Measurements from ENCODE around the gene SERPINA9.
"Not testable (repeated sequence)": the region's sequence is repeated elsewhere in the genome, so short reads cannot be mapped to it uniquely, and the experiment has no call there.

SERPINA9 gene, protein sequence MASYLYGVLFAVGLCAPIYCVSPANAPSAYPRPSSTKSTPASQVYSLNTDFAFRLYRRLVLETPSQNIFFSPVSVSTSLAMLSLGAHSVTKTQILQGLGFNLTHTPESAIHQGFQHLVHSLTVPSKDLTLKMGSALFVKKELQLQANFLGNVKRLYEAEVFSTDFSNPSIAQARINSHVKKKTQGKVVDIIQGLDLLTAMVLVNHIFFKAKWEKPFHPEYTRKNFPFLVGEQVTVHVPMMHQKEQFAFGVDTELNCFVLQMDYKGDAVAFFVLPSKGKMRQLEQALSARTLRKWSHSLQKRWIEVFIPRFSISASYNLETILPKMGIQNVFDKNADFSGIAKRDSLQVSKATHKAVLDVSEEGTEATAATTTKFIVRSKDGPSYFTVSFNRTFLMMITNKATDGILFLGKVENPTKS

DNA sequence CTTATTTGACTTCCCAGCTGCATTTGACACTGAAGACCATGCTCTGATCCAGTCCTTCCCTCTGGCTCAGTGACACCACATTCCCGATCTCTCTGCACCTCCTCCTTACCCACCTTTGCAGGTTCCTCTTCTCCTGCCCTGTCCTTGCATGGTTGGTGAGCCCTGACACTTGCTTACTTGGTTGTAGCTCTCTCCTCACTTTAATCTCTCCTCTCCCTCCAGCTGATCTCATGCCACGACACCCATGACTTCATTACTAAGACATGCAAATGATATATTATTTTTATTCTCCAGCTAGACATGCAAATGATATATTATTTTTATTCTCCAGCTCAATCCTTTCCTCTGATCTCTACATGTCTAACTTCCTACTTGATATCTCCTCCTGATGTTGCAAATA lies at the start of gene SERPINA9:
SERPINA9 (minus strand) TSS at position 175 of the 400 bp plus-strand sequence. CDS start 6,357 bp downstream, outside the sequence.
- no peak for DNase-seq (ENCODE audit: low spot score)

DNA sequence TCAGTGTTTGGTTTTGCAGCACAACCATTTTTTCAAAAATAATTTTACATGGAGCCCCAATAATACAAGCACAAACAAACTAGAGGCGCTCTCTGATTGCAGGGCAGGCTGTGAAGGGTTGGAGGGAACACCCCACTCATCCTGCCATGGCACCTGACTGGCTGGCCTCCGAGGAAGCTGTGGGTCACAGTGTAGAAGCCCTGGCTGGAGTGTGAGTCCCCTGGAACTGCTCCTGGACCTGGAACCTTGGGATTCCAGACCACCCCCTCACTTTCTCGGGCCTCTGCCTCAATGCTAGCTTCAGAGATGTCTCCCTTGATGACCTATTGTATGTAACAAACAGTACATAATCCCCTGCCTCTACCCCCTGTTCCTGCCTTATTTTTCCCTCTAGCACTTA lies 48.1 kb upstream of the SERPINA9 start:
- no peak for DNase-seq (ENCODE audit: low spot score)

DNA sequence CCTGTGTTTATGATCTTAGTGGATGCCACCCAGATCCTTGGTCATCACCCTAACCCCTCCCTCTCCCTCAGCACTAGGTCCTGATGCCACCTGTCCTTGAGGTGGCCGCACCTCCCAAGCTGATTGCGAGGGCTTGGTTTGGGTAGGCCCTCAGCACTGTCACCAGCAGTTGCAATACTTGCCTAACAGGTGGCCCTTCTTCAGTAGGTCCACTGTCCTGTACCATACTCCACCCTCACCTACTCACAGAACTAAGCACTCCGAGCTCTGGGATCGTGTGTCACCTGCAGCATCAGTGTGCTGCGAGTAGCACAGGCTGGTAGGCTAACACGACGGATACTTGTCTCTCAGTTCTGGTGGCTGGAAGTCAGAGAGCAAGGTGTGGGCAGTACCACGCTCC lies 47.3 kb upstream of the SERPINA9 start:
- no peak for DNase-seq (ENCODE audit: low spot score)

DNA sequence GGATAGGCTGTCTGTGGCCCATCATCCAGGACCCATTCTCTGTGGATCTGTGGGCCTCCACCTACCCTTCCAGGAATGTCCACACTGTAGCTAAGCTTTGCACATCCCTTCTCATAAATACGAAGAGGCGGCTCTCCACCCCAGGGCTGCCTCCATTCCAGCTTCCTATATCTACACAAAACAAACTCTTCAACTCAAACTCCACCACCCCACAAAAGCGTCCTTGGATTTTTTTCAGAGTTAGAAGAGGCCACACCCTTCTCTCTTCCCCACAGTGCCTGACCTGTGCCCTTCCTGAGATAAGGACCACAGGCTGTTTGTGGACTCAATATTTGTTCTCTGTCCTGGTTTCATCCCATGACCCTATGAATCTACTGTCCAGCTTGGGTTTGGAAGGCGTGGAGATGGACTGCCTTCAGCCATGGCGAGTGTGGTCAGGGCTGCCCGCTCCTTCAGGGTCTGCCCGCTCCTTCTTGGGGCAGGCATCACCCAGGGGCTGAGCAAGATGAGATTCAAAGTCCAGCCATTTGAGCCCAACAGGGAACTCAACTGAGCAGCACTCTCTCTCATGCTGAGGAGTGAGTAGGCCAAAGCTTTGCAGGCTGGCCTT lies 46.2 kb upstream of the SERPINA9 start:
- DNase-seq (ENCODE audit: low spot score) = no peak

DNA sequence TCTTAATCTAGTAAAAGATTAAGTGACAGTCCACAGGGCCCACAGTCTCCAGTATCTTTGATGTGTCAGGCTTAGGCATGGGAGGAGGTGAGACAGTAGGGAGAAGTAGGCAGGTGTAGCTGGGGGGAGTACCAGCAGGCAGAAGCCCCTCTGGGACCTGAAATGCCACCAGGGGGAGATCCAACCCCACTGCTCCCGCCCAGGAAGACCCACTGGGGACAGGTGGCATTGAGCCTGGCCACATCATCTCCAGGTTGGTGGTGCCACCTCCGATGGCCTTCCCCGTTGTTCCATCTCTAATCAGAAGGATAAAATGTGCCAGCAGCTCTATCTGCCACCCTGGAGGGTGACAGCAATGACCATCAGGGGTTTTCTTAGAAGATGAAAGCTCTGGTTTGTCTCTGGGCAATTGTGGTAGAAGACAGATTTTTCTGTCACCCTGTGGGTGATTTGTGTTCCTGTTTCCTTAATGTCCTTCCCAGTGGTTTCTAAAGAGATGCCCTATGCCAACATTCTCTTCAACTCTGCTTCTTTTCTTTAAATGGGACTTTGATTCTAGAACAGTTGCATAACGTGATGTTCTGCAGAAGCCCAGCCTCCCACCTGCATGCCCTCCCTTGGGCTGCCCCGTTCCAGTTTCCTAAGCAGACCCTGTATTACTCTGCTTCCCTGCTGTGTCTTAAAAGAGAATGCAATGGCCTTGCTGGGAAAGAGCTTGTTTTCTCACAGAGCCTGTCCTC lies 45.5 kb upstream of the SERPINA9 start:
- DNase-seq (ENCODE audit: low spot score) = no peak

DNA sequence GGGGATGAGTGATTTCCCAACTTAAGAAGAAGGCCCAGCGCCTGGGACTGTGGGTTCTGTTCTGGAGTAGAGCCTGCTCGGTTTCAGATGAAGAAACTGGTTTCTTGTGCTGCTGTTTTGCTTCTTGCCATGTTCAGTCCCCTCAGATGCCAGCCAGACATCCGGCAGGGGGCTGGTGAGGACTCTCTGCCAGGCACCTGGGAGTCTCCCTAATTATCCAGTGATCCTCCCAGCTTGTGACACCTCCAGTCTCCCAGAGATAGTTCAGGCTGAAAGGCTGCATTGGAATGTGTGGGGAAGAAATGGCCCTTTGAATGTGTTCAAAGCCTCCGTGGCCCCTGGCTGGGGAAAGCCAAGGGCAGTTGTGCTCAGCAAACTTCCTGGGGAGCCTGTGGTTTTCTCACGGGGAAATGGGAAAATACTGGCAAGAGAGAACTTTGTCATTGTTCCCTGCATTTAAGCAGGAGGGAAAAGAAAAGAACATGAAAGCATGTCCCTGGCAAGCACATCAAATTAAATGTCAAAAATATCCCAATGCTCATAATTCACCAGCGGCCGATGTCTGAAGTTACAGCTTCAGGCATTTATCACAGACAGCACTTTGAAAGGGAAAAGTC lies 41.8 kb upstream of the SERPINA9 start:
- DNase-seq (ENCODE audit: low spot score) = no peak

DNA sequence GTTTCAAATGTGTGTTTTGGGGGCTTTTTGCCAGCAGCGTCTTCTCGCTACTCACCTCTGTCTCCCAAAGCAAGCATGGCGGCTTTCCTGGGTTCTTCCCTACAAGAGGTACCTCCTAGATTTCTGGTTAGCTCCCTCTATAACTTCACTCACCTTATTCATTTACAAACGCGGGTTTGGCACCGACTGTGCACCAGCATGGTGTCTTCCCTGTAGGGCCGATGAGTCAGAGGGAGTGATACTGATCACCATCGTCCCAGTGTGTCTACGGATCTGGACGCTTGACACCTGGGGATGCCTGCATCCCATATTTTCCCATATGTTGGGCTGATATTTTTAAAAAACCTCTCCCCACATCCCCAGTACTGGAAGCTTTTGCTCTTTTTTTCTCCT lies 41.2 kb upstream of the SERPINA9 start:
- DNase-seq (ENCODE audit: low spot score) = no peak

DNA sequence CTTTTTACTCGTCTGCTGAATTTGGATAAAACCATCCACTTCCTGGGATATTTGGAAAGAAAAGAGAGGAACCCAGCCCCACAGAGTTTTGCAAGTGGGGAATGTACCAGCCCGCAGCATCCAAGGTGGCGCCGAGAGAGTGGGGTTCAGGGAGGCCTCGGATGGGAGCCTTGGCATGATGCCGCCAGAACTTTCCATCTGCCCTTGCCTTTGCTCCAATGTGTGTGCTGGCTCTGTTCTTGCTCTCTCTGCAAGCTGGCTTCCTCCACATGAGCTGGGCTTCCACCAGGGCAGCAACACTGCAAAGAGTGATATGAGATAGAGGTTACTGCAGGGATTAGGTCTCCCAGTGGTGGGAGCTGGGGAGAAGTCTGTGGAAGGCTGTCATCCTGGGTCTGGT lies 39.9 kb upstream of the SERPINA9 start:
- DNase-seq (ENCODE audit: low spot score) = no peak

DNA sequence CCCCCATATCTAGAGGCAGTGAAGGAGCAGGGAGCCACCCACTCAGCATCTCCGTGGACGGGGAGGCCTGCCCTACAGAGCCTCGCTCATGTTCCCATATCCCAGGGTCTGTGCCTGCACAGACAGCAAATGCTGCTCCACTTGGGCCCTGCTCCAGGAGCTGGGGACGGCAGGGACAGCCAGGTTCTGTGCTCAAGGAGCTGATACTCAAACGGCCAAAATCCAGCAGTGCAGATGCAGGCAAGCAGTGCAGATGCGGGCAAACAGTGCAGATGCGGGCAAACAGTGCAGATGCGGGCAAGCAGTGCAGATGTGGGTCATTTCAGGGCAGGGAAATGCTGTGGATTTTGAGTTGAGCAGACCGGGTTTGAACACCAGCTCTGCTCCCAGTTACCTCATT lies 39.4 kb upstream of the SERPINA9 start:
- no peak for DNase-seq (ENCODE audit: low spot score)

DNA sequence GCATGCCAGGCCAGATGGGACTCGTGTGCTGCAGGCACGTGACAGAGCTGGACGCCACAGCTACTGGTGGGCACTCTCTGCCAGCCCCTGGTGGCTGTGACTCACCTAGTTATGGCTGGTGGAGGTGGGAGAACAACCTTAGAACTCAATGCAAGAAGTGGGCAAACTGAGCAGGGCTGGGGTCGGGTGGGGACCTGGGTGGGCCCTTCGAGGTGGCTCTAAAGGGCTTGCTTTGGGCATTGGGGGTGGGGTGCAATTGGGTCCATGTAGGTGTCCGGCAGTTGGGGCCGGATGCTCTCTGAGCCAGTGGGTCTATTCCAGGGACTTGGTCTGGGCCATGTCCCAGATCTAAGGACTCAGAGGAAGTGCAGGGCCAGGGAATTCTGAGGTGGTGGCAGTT lies 38.4 kb upstream of the SERPINA9 start:
- DNase-seq (ENCODE audit: low spot score) = no peak

DNA sequence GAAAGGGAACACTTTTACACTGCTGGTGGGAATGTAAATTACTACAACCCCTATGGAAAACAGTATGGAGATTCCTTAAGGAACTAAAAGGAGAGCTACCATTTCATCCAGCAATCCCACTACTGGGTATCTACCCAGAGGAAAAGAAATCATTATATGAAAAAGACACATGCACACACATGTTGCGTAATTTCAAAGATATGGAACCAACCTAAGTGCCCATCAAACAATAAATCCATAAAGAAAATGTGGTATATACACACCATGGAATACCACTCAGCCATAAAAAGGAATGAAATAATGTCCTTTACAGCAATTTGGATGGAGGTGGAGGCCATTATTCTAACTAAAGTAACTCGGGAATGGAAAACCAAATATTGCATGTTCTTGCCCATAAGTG lies 34.5 kb upstream of the SERPINA9 start:
- DNase-seq (ENCODE audit: low spot score) = not testable (repeated sequence)

DNA sequence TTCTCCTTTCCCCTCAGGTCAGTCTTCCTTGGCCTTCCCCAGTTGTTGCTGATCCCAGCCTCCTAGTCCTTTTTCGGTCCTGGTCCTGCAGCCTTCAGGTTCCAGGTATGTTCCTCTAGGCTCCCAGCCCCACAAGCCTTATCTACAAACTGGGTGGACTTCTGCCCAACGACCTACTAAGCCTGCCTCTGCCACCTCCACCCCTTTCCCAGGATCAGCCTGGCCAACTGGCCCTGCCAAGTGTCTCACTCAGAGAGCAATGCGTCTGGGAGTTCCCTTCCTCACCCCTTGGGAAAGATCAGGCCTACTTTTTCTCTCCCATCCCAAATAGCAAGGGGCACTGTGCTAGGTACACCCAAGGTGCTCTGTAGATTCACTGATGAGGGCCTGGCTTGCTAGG lies 33.4 kb upstream of the SERPINA9 start, which contains the start of gene SERPINA12:
SERPINA12 (minus strand) TSS at position 114 of the 400 bp plus-strand sequence. CDS start 11,072 bp downstream, outside the sequence.
- DNase-seq (ENCODE audit: low spot score) = no peak

DNA sequence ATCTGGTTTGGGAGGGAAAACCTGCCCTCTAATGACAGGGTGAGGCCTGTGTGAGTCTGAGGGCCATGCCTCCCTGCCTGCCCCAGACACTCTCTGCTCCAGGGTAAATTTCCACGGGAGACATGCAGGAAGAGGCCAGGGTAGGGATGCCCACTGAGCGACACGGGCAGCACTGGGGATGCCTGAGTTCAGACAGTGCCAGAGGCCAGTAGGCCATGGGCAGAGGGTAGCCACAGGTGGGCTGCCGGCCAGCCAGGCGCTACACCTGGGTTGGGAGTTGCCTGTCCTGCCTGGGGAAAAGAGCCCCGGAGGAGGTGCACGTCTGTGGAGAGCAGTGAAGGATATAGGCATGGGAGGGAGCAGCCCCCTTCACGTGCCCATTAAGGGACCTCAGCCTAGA lies 29.6 kb upstream of the SERPINA9 start:
- no peak for DNase-seq (ENCODE audit: low spot score)

DNA sequence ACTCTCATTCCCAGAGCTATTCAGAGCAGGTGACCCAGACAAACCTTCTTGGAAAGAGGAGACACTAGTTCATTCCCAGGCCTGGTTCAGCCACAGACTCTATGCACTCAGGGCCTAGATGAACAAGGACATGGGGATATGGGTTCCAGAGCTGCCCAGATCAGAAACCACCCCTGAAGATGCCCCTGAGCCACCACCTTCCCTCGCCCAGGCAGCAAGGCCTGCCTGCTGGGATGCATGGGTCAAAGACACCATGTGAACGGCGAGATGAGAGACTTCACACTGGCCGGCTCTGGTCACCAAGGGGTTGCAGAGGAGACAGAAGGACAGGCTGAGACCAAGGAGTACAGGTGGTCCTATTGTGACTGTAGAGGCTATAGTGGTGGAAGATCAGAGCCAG lies 29.2 kb upstream of the SERPINA9 start:
- DNase-seq (ENCODE audit: low spot score) = no peak

DNA sequence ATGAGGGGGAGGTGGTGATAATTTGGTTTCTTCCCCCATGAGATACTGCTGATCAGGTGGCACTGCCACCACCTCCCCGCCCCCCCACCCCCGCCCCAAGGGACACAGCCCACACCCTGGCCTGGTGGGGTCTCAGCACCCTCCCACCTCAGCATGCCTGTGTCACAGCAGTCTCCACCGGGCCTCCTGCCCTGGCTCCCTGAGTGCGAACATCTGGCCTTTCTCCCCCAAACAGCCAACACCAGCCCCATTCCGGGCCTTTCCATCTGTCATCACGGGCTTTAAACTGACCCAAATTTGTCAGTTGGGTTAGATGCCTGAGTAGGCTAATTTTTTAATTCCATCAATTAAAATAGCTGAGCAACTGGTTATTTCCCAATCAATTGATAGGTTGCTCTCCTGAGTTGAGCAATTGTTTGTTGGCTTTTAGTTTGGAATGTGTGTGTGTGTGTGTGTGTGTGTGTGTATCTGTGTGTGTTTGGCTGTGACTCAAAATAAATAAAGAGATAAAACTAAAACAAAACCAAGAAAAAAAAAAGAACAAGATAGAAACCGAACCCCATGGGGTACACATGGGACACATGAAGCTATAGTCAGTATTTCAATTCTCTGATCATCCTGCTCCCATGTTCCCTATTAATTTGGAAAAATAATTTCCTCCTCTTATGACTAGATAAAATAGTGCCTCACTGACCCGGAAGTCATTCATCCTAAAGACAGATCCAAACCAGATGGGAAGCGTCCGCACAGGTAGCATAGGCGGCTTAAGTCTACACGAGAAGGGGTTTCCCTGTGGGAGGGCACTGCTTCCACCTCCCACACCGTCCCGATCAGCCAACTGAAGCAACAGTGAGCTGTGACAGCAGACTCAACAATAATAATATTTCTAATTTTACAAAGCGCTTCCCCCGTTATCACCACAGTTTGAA lies 25.9 kb upstream of the SERPINA9 start:
- no peak for DNase-seq (ENCODE audit: low spot score)

DNA sequence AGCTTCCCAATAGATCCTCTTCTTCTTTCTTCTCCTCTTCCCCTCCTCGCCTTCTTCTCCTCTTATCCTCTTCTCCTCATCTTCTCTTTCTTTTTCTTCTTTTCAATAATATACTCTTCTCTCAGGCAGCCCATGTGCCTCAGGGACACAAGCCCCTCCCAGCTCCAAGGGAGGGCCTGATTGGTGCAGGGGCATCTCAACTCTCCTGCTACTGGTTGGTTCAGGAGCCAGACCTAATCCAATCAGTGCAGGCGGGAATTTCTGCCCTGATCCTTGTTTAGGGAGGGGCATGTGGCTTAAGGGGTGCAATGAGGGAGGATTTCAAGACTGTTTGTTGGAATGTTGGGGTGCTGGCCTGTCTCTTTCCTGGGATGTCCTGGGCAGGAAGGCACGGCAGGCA lies 24.3 kb upstream of the SERPINA9 start:
- no peak for DNase-seq (ENCODE audit: low spot score)

DNA sequence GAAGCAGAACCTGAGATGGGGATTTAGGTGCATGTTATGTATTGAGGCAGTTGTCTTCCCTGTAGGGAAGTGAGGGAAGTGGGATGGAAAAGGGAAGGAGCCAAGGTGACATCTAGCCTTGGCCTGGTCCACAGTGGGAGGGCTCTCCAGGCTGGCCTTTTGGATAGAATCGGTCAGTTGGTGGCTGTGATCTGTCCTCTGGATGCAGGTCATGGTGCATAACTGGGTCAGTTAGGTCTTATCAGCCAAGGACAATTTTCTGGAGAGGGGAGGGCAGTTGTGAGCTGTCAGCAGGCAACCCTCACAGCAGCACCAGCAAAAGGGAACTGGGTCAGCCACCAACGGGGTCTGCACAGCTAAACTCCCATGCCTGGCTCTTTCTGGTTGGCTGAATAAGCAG lies 23.7 kb upstream of the SERPINA9 start:
- no peak for DNase-seq (ENCODE audit: low spot score)

DNA sequence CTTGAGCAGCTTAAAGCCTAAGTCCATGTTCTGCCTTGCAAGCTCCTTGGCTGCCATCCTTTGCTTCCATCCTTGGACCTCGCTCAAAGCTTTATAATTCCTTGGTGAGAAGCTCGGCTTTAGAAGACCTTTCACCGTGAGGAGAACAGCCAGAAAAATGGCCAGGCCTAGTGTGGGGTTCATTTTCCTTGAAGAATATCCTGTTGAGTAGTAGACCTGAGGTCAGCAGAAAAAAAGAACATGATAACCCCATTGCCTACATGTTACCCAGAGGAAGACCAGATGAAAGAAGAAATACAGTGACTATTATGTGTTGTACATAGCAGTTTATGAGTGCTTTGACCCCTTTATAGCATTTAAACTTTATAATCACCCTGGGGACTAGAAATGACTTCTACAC lies 22.2 kb upstream of the SERPINA9 start:
- DNase-seq (ENCODE audit: low spot score) = no peak

DNA sequence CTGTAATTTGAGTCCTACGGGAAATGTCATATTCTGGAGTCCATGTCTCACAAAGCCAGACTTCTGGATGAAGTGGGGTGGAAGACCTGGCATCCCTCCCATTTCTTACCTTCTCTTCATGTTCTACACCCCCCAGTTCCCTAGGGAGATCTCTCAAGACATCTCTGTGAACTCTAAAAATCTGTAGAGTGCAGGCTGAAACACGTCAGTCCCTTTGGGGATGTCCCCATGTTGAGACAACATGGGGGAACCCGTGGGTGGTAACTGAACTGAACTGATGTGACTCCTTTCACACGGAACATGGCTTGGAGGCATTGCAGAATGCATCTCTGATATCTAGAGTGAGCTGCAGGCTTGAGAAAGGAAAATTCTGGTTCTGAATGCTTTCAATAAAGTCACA lies 18.1 kb upstream of the SERPINA9 start:
- DNase-seq (ENCODE audit: low spot score) = no peak

DNA sequence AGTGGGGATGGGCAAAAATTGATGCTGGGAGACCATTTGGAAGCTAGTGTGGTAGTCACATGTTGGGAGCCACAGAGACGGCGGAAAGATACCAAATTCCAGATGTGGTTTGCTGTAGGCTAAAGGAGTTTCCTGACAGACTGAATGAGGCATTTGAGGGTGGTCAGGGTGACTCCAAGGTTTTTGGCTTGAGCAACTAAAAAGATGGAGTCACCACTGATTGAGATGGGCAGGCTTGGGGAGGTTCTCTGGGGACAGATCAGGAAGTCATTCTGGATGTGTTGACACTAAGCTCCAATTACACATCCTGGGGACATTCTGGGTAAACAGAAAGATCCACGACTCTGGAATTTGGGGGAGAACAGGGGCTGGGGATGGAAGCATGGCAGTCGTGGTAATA lies 15.5 kb upstream of the SERPINA9 start:
- DNase-seq (ENCODE audit: low spot score) = no peak

DNA sequence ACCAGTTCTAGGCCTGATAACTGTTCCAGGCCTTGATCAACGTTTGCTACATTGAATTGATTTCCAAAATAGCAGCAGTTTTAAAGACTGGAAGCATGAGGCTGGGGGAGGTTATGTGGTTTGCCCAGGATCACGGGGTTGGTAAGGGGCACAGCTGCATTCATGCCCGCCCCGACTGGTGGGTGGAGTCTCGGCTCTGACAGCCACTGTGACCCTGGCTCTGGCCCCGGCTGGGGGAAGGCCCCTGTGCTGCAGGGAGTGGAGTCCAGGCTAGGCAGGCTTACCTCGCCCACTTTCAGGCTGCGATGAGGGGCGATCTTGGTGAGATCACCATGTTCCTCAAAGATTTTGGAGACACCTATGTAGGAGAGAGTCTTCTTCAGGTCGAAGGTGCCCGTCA lies 13.3 kb upstream of the SERPINA9 start:
- DNase-seq (ENCODE audit: low spot score) = no peak
